Measurements from ENCODE around the gene GTSF1L. TPM values are rescaled to one million over a fixed set of nuclear protein-coding genes. Genes with fewer than 3 reads are reported as not detected.

The GTSF1L gene
- total RNA-seq, 1 experiment from 2014 or later, result not detected

- Mint-ChIP-seq H3K27me3 (ENCODE audit: low read depth) (no peaks in the 10 kb centered on the region), H3K4me3 (no peak overlapping the region), H3K27ac (no peak overlapping the region; a peak in 1 of 7 replicates), H3K9me3 (no peaks in the 10 kb centered on the region), H3K4me1 (no peaks in the 10 kb centered on the region), H3K36me3 (ENCODE audit: insufficient read depth in 1 of 3, low read depth in 3 of 3) (peaks cover 43 to 74% (median 67%) of the 10 kb centered on the region in 3 experiments)
- H3K27ac ChIP-seq (ENCODE audit: insufficient read length, low read depth, low read length), result no peak overlapping the region
- H4K8ac ChIP-seq (replicated peaks; ENCODE audit: insufficient read length, low read depth, low read length), result no peak overlapping the region
- no peaks in the 10 kb centered on the region for H3K4me1 ChIP-seq (ENCODE audit: insufficient read depth, low read length)
- DNase-seq, result no peak
- no peak overlapping the region for H2AK5ac ChIP-seq (ENCODE audit: insufficient read length, low read length)
- H3K14ac ChIP-seq (ENCODE audit: insufficient read depth, low read length), result no peak overlapping the region
- H2BK5ac ChIP-seq (ENCODE audit: insufficient read length, low read length), result no peak overlapping the region
- no CpG with 5 or more reads among the region's 8 CpGs for WGBS (ENCODE audit: extremely low coverage, insufficient read length, low lambda C conversion rate)
- H2BK20ac ChIP-seq (ENCODE audit: low read depth, low read length, poor library complexity, severe bottlenecking), result no peak overlapping the region
- no peak overlapping the region for H2BK120ac ChIP-seq (ENCODE audit: low read depth, low read length, poor library complexity, severe bottlenecking)
- no peak overlapping the region for H3T11ph ChIP-seq (ENCODE audit: low read length)
- no peaks in the 10 kb centered on the region for H3K23me2 ChIP-seq (ENCODE audit: insufficient read length, low read depth, low read length, poor library complexity, severe bottlenecking)
- no peaks in the 10 kb centered on the region for H3K27me3 ChIP-seq (ENCODE audit: insufficient read depth, low read length)
- H3K79me2 ChIP-seq (ENCODE audit: insufficient read depth, low read length), result no peaks in the 10 kb centered on the region
- H3K4me2 ChIP-seq (ENCODE audit: insufficient read depth, insufficient read length, low read length), result no peak overlapping the region
- H4K20me1 ChIP-seq (ENCODE audit: control insufficient read depth, insufficient read depth, insufficient read length), result no peaks in the 10 kb centered on the region
- no peak overlapping the region for H3K56ac ChIP-seq (ENCODE audit: insufficient read length, low read depth, low read length)
- H3K4ac ChIP-seq (ENCODE audit: low read depth, low read length), result no peak overlapping the region
- no peak overlapping the region for H3K18ac ChIP-seq (ENCODE audit: insufficient read length, low read depth, low read length)
- no peaks in the 10 kb centered on the region for H3K9me3 ChIP-seq (ENCODE audit: control insufficient read depth, low read depth, low read length)
- no peak overlapping the region for H2BK15ac ChIP-seq (ENCODE audit: low read depth, low read length)
- no peak for TF ChIP-seq CTCF (conservative IDR thresholded peaks at IDR 0.05)
- no peak overlapping the region for H4K91ac ChIP-seq (ENCODE audit: insufficient read length, low read depth, low read length)
- H3K23ac ChIP-seq (ENCODE audit: insufficient read length, low read depth, low read length), result no peak overlapping the region
- H3K9ac ChIP-seq (ENCODE audit: extremely low read depth, insufficient read length, low read length), result no peak overlapping the region
- H3K79me1 ChIP-seq (ENCODE audit: insufficient read depth, low read depth, low read length, poor library complexity, severe bottlenecking), result peaks cover 2% of the 10 kb centered on the region
- no peak overlapping the region for H2BK12ac ChIP-seq (ENCODE audit: insufficient read length, low read depth, low read length)
- H2AFZ ChIP-seq (ENCODE audit: low read length), result no peak overlapping the region
- no peak overlapping the region for H4K5ac ChIP-seq (ENCODE audit: insufficient read length, low read depth, low read length)
Observed at GRCh38 chr20:43699941-43700565, 26.7 kb downstream of the GTSF1L start.
